ENCODE results near the gene L3MBTL3. TPM values are rescaled to one million over a fixed set of nuclear protein-coding genes. Genes with fewer than 3 reads are reported as not detected.
A peak's percentile ranks its signal among the peaks of the same experiment; 100 is the strongest.
"Not testable (repeated sequence)": the region's sequence is repeated elsewhere in the genome, so short reads cannot be mapped to it uniquely, and the experiment has no call there.

The L3MBTL3 gene
- total RNA-seq, 2 donors from 2014 or later = 36.6 to 45.2 TPM

DNA sequence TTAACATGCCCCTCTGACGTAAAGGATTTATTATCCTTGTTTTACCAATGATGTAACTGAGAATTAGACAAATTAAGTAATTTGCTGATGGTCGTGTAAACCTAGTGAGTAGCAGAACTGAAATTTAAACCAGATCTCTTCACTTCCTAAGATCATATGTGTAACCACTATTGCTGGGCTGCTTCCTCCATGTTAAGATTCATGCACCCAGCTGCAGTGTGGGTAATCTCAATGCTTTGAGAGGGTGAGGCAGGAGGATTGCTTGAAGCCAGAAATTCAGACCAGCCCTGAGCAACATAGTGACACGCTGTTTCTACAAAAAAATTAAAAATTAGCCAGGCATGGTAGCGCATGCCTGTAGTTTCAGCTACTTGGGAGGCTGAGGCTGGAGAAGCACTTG, 97.9 kb downstream of the L3MBTL3 start:
- DNase-seq = no peak
- no peak for ATAC-seq
- Mint-ChIP-seq H3K27ac (no peak overlapping the region), H3K4me1 (peaks cover 12% of the 10 kb centered on the region), H3K27me3 (no peaks in the 10 kb centered on the region), H3K36me3 (ENCODE audit: low read depth) (peaks cover 2% of the 10 kb centered on the region), H3K4me3 (no peak overlapping the region)
- H3K9me3 ChIP-seq (ENCODE audit: control insufficient read depth, low read length, poor library complexity, severe bottlenecking) = no peaks in the 10 kb centered on the region

DNA sequence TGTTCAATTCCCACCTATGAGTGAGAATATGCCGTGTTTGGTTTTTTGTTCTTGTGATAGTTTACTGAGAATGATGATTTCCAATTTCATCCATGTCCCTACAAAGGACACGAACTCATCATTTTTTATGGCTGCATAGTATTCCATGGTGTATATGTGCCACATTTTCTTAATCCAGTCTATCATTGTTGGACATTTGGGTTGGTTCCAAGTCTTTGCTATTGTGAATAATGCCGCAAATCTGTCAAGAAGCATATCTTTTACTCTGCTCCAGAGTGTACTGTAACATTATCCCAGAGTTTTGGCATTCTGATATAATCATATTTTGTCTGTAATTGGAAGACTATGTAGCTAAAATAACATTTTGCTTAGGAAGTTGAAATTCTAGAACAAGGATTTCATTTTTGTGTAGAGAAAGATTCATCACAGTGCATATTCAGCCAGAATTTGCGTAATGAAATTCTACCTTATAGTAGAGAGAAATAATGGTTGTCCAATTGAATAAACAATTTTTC, 98.9 kb downstream of the L3MBTL3 start:
- H3K27me3 Mint-ChIP-seq; H3K27ac Mint-ChIP-seq; ATAC-seq; H3K9me3 ChIP-seq (ENCODE audit: control insufficient read depth, low read length, poor library complexity, severe bottlenecking); H3K4me1 Mint-ChIP-seq; H3K36me3 Mint-ChIP-seq (ENCODE audit: low read depth); H3K4me3 Mint-ChIP-seq; DNase-seq: not testable (repeated sequence)

DNA sequence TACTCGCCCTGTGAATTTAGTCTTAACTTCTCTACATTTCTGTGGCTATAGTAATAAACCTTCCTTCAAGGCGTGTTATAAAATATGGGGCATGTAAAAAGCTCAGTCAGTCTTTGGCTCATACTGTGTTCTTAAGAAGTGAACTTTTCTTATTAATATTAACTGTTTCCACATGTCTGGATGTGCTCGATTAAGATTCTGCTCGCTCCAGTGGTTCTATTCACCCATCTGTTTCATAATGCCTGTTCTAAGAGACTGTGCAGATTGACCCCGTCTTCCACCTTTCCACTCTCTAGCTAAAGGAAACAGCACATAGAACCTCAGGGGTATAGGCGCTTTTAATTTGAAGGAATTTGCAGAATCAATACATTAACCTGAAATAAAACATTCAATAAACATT, 99.9 kb downstream of the L3MBTL3 start:
- Mint-ChIP-seq H3K36me3 (ENCODE audit: low read depth) (peaks cover 2% of the 10 kb centered on the region), H3K27me3 (no peaks in the 10 kb centered on the region), H3K27ac (no peak overlapping the region), H3K4me1 (peaks cover 7% of the 10 kb centered on the region), H3K4me3 (no peak overlapping the region)
- no peaks in the 10 kb centered on the region for H3K9me3 ChIP-seq (ENCODE audit: control insufficient read depth, low read length, poor library complexity, severe bottlenecking)
- no peak for ATAC-seq
- DNase-seq = no peak

DNA sequence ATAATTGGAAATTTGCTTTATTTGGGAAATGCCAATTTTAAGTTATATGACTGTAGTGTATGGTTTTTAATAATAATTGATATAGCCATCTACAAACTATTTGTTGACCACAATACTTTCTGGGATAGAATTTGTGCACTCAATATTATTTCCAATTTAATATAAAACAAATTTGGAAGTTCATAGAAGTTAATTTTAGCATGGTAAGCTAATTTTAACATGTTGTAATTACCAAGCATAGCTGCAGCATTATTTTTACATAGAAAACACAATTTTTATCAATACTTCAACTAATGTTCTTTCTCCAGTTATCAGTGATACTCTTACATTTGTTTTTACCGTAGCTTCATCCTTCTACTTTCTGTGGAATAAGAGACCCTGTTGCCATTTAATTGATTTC, 100.8 kb downstream of the L3MBTL3 start:
- no peaks in the 10 kb centered on the region for H3K9me3 ChIP-seq (ENCODE audit: control insufficient read depth, low read length, poor library complexity, severe bottlenecking)
- H3K4me1 Mint-ChIP-seq = peaks cover 7% of the 10 kb centered on the region
- no peak overlapping the region for H3K4me3 Mint-ChIP-seq
- peaks cover 2% of the 10 kb centered on the region for H3K36me3 Mint-ChIP-seq (ENCODE audit: low read depth)
- no peaks in the 10 kb centered on the region for H3K27me3 Mint-ChIP-seq
- ATAC-seq (no peak), DNase-seq (no peak)
- peak overlapping the region; percentile 67 for H3K27ac Mint-ChIP-seq

DNA sequence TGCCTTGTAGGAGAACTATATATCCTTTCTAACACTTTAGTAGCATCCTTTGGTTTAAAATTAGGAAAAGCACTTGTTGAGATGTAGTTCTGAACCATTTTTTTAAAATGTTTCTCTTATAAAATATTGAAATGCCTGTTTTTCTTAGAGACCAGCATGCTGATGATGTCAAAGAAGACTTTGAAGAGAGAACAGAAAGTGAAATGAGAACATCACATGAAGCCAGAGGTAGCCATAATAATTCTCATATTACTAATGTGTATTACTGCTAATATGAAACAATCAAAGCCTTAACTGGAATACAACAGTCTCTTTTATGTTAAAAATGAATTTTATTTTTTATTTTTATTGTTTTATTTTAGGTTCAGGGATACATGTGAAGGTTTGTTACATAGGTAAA, 102.3 kb downstream of the L3MBTL3 start:
- Mint-ChIP-seq H3K4me1 (peaks cover 11% of the 10 kb centered on the region), H3K27me3 (no peaks in the 10 kb centered on the region), H3K4me3 (no peak overlapping the region), H3K27ac (peak overlapping the region; percentile 67), H3K36me3 (ENCODE audit: low read depth) (peaks cover 2% of the 10 kb centered on the region)
- ATAC-seq (no peak), DNase-seq (no peak)
- no peaks in the 10 kb centered on the region for H3K9me3 ChIP-seq (ENCODE audit: control insufficient read depth, low read length, poor library complexity, severe bottlenecking)

DNA sequence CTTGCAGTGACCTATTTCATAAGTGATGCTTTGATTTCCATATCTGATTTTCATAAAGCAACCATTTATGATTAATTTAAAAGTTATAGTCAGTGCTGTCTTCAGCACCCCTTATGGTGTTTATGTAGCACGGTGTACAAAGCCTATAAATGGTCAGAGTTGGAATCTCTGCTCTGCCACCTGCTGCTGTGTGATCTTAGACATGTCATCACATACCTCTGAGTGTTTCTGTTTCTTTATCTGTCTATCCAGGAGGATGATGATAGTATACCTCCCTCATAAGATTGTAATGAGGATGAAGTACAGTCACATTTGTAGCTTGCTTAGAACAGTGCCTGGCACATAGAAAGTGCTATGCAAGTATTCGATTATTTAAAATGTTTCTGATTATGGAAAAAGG, 103.9 kb downstream of the L3MBTL3 start:
- no peaks in the 10 kb centered on the region for H3K9me3 ChIP-seq (ENCODE audit: control insufficient read depth, low read length, poor library complexity, severe bottlenecking)
- Mint-ChIP-seq H3K36me3 (ENCODE audit: low read depth) (peaks cover 2% of the 10 kb centered on the region), H3K4me3 (no peak overlapping the region), H3K4me1 (peaks cover 17% of the 10 kb centered on the region), H3K27me3 (no peaks in the 10 kb centered on the region), H3K27ac (no peak overlapping the region)
- ATAC-seq = no peak
- no peak for DNase-seq

DNA sequence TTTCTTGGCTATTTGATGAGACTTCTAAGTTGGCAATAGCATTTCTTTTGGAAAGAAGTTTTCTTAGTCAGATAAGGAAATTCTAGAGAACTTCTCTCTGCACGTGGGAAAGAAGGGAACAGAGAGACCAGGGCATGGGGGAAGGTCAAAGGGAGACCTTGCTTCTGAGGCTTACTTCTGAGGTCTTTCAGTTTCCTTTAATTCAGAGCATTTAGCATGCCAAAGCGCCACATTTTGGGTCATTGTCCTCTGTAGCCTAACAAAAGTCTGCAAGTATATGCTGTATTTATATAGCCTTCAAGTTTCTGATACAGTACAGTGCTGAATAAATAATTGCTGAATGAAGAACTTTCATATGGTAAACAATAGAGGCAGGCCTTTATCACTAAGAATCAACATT, 108.8 kb downstream of the L3MBTL3 start:
- peaks cover 4% of the 10 kb centered on the region for H3K9me3 ChIP-seq (ENCODE audit: control insufficient read depth, low read length, poor library complexity, severe bottlenecking)
- DNase-seq (no peak), ATAC-seq (no peak)
- Mint-ChIP-seq H3K27ac (peak overlapping the region; percentile 59), H3K27me3 (no peaks in the 10 kb centered on the region), H3K4me1 (peaks cover 40% of the 10 kb centered on the region), H3K36me3 (ENCODE audit: low read depth) (peaks cover 2% of the 10 kb centered on the region), H3K4me3 (no peak overlapping the region)

DNA sequence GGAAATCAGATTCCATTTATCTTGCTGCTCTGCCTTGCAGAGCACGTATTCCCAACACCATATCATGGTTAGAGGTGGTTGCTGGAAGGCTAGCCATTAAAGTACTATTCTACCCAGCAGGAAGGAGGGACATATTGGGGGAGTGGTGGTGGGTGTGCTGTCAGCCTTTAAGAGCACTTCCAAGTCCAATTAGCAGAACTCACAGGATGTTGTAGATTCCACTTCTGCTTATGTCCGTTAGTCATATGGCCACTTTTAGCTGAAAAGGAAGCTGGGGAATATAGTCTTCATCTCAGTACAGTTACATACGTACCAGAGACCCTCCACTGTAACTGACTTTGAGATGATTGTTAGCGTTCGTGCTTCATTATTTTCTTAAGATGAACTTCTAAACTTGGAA, 109.9 kb downstream of the L3MBTL3 start:
- peaks cover 50% of the 10 kb centered on the region for H3K4me1 Mint-ChIP-seq
- H3K27ac Mint-ChIP-seq = no peak overlapping the region
- H3K27me3 Mint-ChIP-seq = no peaks in the 10 kb centered on the region
- no peak for DNase-seq
- no peaks in the 10 kb centered on the region for H3K36me3 Mint-ChIP-seq (ENCODE audit: low read depth)
- H3K4me3 Mint-ChIP-seq = no peak overlapping the region
- no peak for ATAC-seq
- H3K9me3 ChIP-seq (ENCODE audit: control insufficient read depth, low read length, poor library complexity, severe bottlenecking) = peaks cover 4% of the 10 kb centered on the region

DNA sequence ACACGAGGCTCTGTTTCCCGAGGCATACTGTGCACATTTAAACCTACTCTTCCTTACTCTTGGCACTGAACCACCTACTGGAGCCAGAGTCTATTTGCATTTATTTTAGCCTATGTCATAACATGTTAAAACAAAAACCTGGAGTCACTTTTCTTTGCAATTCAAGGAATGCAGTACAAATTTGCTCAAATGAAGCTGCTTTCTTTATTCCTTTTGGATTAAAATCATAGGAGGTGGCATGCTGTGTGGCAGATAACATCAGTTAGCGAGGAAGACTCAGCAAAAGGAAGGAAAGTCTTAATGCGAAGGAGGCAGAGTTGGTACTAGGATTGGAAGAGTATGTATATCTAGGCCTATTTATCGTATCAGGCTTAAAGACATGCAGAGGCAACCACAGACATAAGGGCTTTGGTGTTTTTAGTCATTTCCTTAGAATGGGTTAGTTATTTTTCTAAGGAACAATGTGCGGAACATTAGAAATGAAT, 111.4 kb downstream of the L3MBTL3 start:
- Mint-ChIP-seq H3K4me3 (no peak overlapping the region), H3K27ac (peak overlapping the region; percentile 95), H3K36me3 (ENCODE audit: low read depth) (no peaks in the 10 kb centered on the region), H3K27me3 (no peaks in the 10 kb centered on the region), H3K4me1 (peaks cover 63% of the 10 kb centered on the region)
- H3K9me3 ChIP-seq (ENCODE audit: control insufficient read depth, low read length, poor library complexity, severe bottlenecking) = peaks cover 4% of the 10 kb centered on the region
- ATAC-seq (no peak), DNase-seq (no peak)

DNA sequence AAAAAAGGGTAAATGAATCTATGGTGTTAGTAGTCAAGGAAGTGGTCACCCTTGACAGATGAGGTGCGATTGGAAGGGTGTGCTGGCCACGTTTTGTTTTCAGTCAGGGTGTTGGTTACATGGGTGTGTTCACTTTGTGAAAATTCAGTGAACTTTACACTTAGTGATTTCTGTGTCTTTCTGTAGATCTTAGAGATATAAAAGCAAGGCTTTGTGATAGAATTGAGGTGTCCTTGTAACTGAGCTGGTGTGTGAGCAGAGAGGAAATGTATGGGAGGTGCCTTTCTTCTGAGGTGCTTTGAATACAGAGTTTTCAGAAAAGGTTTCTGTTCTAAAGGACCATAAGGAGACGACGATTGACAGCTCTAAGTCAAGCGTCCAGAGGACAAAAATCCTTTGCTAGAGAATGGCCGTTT, 113.9 kb downstream of the L3MBTL3 start:
- H3K27ac Mint-ChIP-seq = peak overlapping the region; percentile 95
- H3K27me3 Mint-ChIP-seq = no peaks in the 10 kb centered on the region
- peaks cover 61% of the 10 kb centered on the region for H3K4me1 Mint-ChIP-seq
- peaks cover 7% of the 10 kb centered on the region for H3K36me3 Mint-ChIP-seq (ENCODE audit: low read depth)
- H3K4me3 Mint-ChIP-seq = peak overlapping the region; percentile 83
- ATAC-seq (peak; percentile 88), DNase-seq (peak in 1 of 3 donors; percentile 7)
- H3K9me3 ChIP-seq (ENCODE audit: control insufficient read depth, low read length, poor library complexity, severe bottlenecking) = peaks cover 4% of the 10 kb centered on the region

DNA sequence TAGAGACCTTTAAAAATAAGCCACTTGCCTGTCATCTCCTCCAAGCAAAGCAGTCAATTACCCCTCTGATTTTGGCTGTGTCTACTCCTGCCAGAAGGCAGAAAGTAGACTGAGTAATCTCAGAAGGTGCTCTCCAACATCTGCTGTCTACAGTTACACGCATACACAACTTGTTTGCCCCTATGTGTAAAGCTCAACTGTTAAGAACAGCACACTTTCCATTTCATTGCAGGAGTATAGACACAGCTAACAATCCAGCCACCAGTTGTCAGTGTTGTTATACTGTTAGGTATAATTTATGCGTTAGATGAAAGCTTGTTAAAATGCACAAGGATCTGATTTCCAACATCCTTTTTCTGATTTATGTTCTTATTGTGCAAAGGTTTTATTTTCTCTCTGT, 116.2 kb downstream of the L3MBTL3 start:
- peaks cover 69% of the 10 kb centered on the region for H3K4me1 Mint-ChIP-seq
- ATAC-seq (no peak), DNase-seq (no peak)
- H3K4me3 Mint-ChIP-seq = peak overlapping the region; percentile 55
- H3K9me3 ChIP-seq (ENCODE audit: control insufficient read depth, low read length, poor library complexity, severe bottlenecking) = no peaks in the 10 kb centered on the region
- H3K27ac Mint-ChIP-seq = peak overlapping the region; percentile 95
- no peaks in the 10 kb centered on the region for H3K27me3 Mint-ChIP-seq
- peaks cover 12% of the 10 kb centered on the region for H3K36me3 Mint-ChIP-seq (ENCODE audit: low read depth)

DNA sequence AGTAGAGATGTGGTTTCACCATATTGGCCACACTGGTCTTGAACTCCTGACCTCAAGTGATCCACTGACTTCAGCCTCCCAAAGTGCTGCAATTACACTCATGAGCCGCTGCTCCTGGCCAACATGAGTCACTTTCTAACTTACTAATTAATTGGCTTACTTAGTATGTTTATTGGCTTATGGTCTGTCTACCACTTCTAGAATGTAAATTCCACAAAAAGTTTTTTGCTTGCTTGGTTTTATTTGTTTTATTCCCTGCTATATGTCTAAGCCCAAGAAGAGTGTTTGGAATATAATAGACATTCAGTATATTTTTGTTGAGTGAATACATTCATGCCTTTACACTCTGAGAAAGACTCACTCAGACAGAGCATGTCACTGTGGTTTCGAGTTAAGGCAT, 118.4 kb downstream of the L3MBTL3 start:
- peaks cover 53% of the 10 kb centered on the region for H3K4me1 Mint-ChIP-seq
- no peak overlapping the region for H3K4me3 Mint-ChIP-seq
- H3K36me3 Mint-ChIP-seq (ENCODE audit: low read depth) = peaks cover 13% of the 10 kb centered on the region
- no peak for ATAC-seq
- no peaks in the 10 kb centered on the region for H3K27me3 Mint-ChIP-seq
- no peak for DNase-seq
- H3K27ac Mint-ChIP-seq = peak overlapping the region; percentile 95
- no peaks in the 10 kb centered on the region for H3K9me3 ChIP-seq (ENCODE audit: control insufficient read depth, low read length, poor library complexity, severe bottlenecking)

DNA sequence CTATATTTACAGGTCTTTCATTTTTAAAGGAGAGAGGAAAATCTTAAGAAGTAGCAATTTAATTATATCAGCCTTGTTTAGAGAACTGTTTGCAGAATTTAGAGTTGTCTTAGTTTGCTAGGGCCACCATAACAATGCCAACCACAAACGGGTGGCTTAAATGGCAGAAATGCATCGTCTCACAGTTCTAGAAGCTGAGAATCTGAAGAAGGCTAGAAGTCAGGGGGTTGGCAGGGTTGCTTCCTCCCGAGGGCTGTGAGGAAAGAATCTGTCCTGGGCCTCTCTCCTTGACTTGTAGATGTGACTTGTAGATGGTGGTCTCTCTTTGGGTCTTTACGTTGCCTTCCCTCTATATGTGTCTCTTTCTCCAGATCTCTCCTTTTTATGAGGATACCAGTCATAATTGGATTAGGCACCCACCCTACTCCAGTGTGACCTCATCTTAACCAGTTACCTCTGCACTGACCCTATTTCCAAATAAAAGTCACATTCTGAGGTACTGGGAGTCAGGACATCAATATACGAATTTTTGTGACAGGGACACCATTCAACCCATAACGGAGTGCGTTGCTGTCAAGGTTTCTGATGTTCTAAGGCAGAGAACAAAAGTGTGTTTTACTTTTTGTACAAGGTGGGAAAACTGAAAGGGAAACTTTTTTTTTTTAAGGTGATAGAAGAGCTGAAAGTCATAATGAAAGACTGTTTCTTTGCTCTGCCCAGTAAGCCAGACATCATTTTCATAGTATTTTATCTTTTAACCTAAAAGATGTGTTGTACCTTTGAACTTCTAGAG, 119.9 kb downstream of the L3MBTL3 start:
- H3K9me3 ChIP-seq (ENCODE audit: control insufficient read depth, low read length, poor library complexity, severe bottlenecking) = no peaks in the 10 kb centered on the region
- ATAC-seq (no peak), DNase-seq (no peak)
- H3K36me3 Mint-ChIP-seq (ENCODE audit: low read depth) = peaks cover 17% of the 10 kb centered on the region
- H3K4me1 Mint-ChIP-seq = peaks cover 44% of the 10 kb centered on the region
- no peaks in the 10 kb centered on the region for H3K27me3 Mint-ChIP-seq
- H3K27ac Mint-ChIP-seq = peak overlapping the region; percentile 95
- H3K4me3 Mint-ChIP-seq = peak overlapping the region; percentile 78

DNA sequence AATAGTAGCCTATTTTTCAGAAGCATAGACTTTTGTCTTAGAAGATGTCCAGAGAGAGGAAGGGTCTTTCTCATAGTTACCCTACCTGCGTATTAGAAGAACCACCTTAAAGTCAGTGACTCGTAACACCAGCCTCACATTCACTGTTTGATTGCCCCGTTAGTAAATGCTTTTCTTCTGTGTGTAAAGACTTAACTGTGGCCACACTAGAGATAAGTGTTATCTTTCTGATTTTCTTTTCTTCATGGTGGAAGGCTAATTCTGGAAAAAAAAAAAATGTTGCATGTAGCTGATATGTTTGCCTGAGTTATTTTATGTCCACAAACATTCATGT, 120.5 kb downstream of the L3MBTL3 start:
- H3K27me3 Mint-ChIP-seq = no peaks in the 10 kb centered on the region
- peaks cover 38% of the 10 kb centered on the region for H3K4me1 Mint-ChIP-seq
- no peaks in the 10 kb centered on the region for H3K9me3 ChIP-seq (ENCODE audit: control insufficient read depth, low read length, poor library complexity, severe bottlenecking)
- peak overlapping the region; percentile 95 for H3K27ac Mint-ChIP-seq
- H3K4me3 Mint-ChIP-seq = peak overlapping the region; percentile 78
- no peak for ATAC-seq
- H3K36me3 Mint-ChIP-seq (ENCODE audit: low read depth) = peaks cover 19% of the 10 kb centered on the region
- no peak for DNase-seq

Data from T-helper 17 cell (primary cell).